Measurements from ENCODE around the gene PHC3.

Gene PHC3

DNA sequence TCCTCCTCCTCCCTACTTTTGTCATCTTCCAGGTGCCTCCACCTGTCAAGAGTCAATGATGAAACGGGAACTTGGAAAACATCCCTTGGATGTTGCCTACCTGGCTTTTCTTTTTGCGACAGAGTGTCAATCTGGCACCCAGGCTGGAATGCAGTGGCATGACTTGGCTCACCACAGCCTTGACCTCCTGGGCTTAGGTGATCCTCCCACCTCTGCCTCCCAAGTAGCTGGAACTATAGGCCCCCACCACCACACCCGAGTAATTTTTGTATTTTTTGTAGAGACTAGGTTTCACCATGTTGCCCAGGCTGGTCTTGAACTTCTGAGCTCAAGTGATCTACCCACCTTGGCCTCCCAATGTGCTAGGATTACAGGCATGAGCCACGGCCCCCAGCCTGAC lies 100.9 kb downstream of the PHC3 start:
- DNase-seq (ENCODE audit: low read depth in 1 of 2, low spot score in 1 of 2): no peak

DNA sequence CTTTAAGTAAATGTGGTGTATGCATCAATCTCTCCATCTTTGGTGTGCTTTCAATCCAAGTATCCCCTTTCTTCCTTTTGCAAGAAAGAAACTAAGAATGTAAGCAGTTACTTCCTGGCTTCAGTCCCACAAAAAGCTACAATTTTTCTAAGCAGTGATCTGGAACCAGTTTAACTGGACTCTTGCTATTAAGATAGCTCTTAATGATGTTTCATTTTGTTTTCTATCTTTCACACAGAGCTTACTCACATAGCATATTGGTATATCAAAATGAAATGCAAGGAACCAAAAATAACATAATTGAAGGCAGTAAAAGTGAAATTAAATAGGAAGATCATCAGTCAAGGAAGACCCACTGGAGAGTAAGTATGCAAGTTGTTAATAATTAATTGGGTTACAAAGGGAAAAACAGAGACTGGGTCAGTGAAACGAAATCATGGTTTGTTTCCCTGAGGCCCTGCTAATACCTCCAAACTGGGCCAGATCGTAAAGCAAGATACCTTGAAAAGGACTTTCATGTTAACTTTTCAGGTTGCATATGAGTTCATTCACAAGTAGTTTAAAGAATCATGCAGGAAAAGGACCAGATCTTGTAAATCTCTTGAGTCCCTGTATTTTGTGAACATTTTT lies 101.9 kb downstream of the PHC3 start:
- no peak for DNase-seq (ENCODE audit: low read depth in 1 of 2, low spot score in 1 of 2)

DNA sequence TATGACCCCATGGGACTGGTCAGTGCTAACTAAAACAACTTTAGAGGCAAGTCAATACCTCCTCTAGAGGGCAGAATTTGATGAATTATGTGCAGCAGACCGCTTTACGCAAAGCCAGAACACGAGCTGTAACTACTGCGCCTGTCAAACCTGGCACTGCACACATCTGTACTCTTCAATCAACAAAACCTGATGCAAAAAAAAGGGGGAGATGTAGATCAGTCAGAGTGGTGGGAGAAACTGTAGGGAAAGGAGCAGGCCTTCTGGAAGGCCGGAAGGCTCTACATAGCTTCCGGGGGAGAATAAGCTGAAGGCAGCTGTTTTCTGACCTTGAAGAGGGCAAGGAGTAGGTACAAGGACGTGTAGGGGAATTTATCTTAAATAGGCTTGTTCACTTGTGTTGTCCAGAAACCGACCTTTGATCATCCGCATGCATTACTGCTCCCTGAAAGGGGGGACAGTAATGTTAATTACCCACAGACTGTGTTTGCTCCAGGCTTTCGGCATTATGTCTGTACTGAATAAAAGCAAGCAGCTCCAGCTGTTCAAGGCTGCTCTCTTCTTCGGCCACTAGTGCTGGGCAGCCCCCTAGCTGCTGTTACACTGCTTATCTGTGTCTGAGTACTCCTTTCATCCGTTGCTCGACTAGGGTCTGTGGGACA lies 102.8 kb downstream of the PHC3 start:
- no peak for DNase-seq (ENCODE audit: low read depth in 1 of 2, low spot score in 1 of 2)

DNA sequence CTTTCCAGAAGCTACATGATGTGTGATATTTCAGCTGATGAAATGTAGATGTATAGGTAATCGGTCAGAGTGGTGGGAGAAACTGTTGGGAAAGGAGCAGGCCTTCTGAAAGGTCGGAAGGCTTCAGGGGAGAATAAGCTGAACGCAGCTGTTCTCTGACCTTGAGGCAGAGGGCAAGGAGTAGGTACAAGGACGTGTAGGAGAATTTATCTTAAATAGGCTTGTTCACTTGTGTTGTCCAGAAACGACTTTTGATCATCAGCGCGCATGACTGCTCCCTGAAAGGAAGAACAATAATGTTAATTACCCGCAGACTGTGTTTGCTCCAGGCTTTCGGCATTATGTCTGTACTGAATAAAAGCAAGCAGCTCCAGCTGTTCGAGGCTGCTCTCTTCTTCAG lies 104.2 kb downstream of the PHC3 start:
- no peak for DNase-seq (ENCODE audit: low read depth in 1 of 2, low spot score in 1 of 2)

DNA sequence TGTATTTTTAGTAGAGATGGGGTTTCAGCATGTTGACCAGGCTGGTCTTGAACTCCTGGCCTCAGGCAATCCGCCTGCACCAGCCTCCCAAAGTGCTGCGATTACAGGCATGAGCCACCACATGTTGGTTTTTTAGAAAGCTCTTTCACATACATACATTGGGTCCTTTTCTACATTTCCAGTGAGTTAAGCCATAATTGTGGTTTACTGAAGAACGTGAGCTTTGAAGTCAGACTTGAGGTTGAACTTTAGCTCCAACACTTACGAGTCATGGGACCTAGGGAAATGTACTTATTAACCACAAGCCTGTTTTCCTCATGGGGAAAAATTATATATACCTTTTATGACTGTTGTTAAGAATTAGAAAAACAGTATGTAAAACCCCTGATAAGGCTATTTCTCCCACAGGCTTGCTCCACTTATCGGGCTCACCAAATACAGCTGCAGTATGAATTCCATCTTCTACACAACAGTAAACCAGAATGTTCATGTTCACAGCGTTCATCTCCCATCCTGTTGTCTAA lies 104.8 kb downstream of the PHC3 start:
- no peak for DNase-seq (ENCODE audit: low read depth in 1 of 2, low spot score in 1 of 2)

DNA sequence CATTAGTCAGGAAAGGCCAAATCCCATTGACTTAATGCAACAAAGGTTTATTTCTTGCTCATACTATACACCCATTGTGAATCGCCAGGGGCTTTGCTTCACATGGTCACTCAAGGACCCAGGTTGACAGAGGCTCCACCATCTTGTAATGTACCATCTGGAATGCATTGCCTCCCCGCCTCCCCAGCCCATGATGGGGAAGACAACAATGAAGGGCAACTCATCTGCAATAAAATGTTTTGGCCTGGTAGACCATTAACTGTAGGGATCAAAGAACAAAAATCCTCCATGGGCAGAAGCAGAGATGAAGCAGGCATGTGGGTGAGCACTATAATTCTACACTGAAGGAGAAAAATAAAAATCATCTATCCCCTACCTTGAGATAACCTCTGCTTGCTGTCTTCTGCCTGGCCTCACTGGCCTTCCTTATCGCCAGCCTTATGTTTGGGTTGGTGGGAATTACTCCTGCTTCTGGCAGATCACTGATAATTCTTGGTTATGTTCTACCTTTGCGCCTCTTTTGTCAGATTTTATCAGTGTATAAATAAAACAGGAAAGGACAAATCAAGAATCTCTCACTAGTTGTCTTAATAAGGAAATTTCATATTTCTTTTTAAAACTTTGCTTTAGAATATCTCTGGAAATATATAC lies 106.0 kb downstream of the PHC3 start:
- no peak for DNase-seq (ENCODE audit: low read depth in 1 of 2, low spot score in 1 of 2)

DNA sequence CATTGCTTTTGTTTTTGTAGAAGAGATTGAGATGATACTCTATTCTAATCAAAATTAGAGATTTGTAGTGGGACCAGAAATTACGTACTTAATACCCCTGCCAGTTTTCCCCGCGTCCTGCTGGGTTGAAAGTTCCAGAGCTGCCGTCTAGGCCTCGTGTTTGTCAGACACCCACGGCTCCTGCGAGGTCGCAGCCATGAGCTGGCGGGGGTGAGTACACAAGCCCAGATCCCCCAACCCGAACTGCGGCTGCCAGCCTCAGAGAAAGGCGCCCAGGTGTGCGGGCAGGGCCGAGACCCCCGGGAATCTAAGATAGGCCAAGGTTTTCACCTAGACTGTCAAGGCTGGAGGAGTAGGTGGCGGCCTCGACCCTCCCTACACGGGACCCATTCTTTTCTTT lies 117.4 kb downstream of the PHC3 start:
- no peak for DNase-seq (ENCODE audit: low read depth in 1 of 2, low spot score in 1 of 2)

DNA sequence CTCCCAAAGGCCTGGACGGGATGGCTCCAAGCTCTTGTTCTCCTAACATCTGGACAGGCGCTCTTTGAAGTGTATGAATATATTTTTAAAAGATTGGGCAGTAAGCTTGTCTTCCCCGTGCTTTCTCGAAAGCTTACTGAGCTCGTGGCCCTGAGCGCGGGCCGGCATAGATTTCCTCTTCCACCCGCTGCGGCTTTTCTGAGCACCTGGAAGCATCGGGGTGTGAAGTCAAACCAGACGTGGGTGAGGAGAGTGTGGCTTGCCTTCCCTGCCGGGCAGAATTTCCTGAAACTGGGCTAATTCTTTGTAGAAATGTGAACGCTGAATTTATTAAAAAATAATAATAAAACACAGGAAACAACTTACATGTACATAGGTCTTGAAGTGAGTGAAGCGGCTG lies 117.8 kb downstream of the PHC3 start:
- no peak for DNase-seq (ENCODE audit: low read depth in 1 of 2, low spot score in 1 of 2)

DNA sequence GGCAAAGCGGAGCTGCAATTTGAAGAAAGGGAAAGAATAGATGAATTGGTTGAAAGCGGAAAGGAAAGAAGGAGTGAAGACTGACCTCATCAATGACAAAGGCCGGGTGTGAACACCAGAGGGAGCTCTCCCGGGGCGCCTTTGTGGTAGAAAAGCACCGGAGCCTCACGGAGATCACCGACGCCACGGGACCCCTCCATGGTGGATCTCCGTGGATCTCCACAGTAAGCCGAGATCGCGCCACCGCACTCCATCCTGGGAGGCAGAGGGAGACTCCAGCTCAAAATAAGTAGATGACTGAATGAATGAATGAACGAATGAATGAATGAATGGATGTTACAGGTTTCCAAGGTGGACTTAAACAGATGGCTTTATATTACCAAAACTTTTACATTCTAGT lies 118.8 kb downstream of the PHC3 start:
- no peak for DNase-seq (ENCODE audit: low read depth in 1 of 2, low spot score in 1 of 2)

DNA sequence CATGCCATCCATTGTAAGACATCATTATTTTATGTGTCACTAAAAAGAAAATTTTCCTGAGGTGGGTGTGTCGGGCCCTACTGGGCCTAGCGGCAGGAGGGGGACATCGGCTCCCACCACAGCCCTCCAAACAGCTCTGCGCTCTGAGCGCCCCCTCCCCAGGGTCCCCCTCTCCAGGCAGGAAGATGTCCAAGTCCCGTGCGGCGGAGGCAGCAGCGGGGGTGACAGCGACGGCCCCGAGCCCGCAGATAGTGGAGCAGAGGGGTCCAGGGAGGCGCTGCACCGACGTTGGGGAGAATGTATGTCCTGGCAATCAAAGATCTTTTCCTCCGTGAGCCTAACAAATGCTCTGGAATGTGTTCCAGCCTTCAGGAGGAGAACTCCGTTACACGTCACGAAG lies 119.5 kb downstream of the PHC3 start:
- no peak for DNase-seq (ENCODE audit: low read depth in 1 of 2, low spot score in 1 of 2)

DNA sequence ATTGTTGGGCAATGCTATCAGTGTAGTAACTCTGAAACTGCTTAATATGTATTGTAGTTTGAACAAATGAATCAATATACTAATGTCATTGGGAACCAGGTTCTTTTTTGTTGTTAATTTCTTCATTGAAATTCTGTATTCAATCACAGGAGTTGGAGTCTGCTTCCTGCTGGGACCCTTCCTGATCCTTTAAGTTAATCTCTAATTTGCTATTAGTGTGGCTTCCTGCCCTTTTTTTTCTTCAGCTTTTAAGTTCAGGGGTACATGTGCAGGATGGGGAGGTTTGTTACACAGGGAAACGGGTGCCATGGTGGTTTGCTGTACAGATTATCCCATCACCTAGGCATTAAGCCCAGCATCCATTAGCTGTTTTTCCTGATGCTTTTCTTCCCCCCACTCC lies 122.1 kb downstream of the PHC3 start:
- DNase-seq (ENCODE audit: low read depth in 1 of 2, low spot score in 1 of 2): no peak

DNA sequence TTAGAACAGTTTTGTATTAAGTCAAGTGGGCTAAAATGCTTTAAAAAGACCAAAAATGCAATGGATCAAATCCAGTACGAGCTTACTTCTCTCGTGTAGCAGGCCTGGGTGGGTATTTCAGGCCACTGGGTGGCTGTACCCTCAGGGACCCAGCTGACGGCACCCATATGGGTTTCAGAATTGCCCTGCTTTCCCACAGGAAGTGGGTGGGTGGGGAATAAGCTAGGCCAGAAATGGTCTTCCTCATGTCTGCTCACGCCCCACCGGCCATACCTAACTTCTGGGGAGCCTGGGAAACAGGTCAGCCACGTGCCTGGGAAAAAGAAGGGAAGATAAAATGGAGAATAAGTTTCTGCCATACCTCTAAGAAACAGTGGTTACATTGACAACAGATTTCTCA lies 123.4 kb downstream of the PHC3 start:
- DNase-seq (ENCODE audit: low read depth in 1 of 2, low spot score in 1 of 2): no peak

DNA sequence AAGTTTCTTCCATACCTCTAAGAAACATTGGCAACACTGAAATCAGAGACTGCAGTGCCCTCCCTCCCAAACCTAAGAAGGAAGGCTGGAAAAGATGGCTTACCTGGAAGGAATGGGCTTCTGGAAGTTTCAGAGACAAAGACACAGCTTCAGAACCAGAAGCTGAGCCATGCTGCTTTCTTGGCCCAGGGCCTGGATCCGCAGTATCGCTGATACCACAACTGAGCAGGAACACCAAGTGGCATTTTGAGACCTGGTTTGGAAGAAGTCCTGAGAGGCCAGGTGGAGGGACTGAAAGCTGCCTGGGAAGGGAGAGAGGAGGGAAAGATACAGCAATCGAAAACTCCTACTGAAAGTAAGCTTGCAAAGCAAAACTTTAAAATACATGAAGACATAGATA lies 124.0 kb downstream of the PHC3 start:
- DNase-seq (ENCODE audit: low read depth in 1 of 2, low spot score in 1 of 2): no peak

DNA sequence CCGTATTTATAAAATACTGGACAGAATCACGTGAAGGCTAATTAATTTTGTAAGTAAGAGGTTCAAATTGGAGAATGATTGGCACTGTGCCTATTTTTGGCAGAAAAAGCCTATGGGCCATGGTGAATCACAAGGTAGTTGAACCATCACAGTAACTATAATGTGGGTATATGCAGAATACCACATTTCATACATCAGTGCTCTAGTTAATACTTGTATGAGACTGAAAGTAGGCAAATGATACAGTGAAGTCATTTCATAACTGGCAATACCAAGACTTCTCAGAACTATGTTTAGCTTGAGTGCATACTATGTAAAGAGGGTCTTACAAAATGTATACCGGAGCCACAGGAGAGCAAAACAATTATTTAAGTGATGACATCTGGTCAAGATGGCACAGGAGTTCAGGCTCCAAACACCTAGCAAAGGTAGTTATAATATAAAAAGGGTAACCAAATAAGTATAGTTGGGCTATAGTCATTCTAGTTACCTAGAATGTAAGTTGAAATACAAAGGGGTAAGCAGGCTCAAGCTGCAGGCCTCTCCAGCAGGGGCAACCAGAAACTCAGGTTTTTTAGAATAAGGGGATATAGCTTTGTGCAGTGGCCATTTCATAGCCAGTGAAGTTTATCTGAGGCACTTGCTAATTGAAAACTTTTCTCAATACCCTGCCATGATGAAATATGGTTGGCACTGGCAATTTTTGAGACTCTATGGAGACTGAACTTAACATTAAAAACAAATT lies 124.7 kb downstream of the PHC3 start:
- no peak for DNase-seq (ENCODE audit: low read depth in 1 of 2, low spot score in 1 of 2)

DNA sequence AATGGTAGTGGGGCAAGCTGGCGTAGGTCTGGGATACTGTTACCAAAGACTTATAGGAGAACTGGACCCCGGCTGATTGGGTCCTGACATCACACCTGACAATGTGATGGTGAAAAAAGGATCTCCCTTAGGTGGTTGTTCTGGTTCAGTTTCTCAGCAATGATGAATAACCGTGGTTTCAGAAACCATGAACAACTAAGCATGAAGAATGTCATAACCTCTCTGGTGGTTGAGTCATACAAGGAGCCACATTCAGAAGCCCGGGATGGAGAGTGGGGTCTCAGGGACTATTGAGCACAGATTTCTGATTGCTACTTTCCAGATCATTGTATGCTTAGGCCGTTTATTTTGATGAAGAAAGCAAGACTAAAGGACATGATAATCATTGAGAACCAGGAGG lies 126.3 kb downstream of the PHC3 start:
- DNase-seq (ENCODE audit: low read depth in 1 of 2, low spot score in 1 of 2): no peak

DNA sequence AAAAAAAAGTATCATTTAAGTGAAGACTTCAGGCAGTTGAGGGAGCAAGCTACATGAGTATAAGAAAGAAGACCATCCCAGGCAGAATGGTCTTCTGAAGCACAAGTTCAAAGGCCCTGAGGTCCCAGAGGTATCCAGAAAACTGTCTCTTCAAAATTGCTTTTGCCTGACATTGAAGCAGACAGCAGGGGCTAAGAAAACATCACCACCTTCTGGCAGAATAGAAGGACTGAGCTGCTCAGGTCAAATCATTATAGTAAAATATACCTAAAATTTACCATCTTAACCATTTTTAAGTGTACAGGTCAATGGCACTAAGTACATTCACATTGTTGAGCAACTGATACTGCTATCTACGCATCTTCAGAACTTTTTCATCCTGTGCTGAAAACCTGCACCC lies 127.3 kb downstream of the PHC3 start:
- DNase-seq (ENCODE audit: low read depth in 1 of 2, low spot score in 1 of 2): no peak

DNA sequence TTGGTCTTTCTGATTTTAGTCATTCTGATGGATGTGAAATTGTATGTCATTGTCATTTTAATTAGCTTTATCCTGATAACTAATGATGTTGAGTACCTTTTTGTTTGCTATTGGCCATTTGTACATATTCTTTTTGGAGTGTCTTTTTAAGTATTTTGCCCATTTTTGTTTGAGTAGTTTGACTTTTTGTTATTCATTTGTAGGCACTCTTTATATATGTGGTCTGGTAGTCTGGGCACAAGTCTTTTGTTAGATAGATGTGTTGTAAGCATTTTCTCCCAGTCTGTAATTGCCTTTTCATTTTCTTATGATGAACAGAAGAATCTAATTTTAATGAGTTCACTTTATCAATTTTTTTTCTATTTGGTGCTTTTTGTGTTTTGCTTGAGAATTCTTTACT lies 129.1 kb downstream of the PHC3 start:
- DNase-seq (ENCODE audit: low read depth in 1 of 2, low spot score in 1 of 2): no peak

DNA sequence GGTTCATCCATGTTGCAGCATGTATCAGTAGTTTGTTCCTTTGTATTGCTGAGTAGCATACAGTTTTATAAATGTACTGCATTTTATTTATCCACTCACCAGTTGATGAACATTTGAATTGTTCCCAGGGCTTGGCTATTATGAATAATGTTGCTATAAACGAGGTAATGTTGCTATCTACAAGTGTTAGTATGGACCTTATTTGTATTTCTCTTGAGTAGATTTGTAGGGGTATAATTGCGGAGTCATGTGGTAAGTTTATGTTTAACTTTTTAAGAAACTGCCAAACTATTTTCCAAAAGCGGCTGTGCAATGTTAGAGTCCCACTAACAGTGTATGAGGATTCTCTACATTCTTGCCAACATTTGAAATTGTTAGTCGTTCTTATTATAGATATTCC lies 130.8 kb downstream of the PHC3 start:
- no peak for DNase-seq (ENCODE audit: low read depth in 1 of 2, low spot score in 1 of 2)

DNA sequence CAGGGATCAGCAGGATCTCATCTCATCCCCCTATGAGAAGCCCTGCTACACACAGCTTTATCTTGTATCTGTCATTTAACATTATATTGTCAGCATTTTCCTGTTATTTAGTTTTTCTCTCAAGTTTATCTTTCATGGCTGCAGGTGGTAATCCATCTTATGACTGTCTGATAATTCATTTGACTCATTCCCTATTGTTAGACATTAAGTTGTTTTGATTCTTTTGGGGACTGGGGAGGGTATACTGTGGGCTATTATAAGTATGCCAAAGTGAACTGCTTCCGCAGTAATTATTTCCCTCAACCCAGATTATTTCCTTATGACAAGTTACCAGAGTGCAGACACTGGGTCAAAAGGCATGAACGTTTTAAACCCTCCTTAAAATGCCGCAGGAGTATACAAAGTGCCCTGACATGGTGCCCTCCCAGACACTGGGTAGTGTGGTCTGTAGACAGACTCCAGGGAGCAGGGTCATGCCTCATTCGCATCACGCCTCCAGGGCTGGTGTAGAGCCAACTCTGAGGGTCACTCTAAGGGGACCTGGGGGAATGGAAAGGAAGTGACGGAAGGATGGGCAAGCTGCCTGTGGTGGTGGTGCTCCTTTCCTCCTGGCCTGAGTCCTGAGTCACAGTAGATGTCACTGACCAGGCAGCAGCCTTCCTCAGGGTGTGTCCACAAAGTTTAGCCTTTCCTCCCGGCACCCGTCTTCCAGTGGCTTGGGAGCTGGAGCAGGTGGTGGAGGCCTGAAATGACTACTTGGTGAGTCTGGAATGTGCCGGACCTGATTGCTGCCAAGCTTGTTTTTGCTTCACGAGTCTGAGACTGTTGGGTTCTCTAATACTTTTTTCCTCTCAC lies 132.2 kb downstream of the PHC3 start:
- no peak for DNase-seq (ENCODE audit: low read depth in 1 of 2, low spot score in 1 of 2)

DNA sequence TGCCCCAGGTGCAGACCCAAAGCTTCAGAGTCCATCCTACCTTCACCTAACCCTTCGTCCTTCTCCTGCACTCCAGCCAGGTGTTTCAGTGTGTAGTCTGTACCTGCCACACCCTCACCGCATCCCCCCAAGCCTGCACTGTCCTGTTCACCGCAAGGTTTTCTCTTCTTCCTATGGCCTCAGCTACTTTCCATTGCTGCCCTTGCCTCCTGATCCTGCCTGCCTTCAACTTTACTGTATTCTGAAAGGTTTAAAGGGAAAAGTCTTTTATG lies 134.5 kb downstream of the PHC3 start:
- DNase-seq (ENCODE audit: low read depth in 1 of 2, low spot score in 1 of 2): no peak

Data from activated T-helper 1 cell treated with anti-CD3 and anti-CD28 coated beads, Interleukin-2, amount 50 U/mL, for 16 hours (primary cell).